Sigmoid colon (tissue), 7 donors: Measurements from ENCODE around the gene KIRREL3. TPM values are rescaled to one million over a fixed set of nuclear protein-coding genes. Genes with fewer than 3 reads are reported as not detected.

ENCODE experiments used
- DNase-seq: peaks from one replicate; pipeline ENCODE4 v3.0.0-alpha.2; 2019
- H3K27ac ChIP-seq, 4 donors: fragments of 200-600 bp; sonication (generic); one replicate each; pipeline ENCODE4 v1.5.1; 2016 to 2019; ENCODE audit warnings: mild to moderate bottlenecking in 1 of 4
- H3K27me3 ChIP-seq, 3 donors: fragments of 200-600 bp; sonication (generic); one replicate each; pipeline ENCODE4 v1.5.1; 2019; ENCODE audit warnings: mild to moderate bottlenecking in 1 of 3
- H3K36me3 ChIP-seq, 4 donors: fragments of 200-600 bp; sonication (generic); one replicate each; pipeline ENCODE4 v1.5.1; 2016 to 2019
- H3K4me1 ChIP-seq, 4 donors: fragments of 200-600 bp; sonication (generic); one replicate each; pipeline ENCODE4 v1.5.1; 2017 to 2019
- H3K4me3 ChIP-seq, 4 donors: fragments of 200-600 bp; sonication (generic); one replicate each; pipeline ENCODE4 v1.5.1; 2017 to 2019; ENCODE audit warnings: mild to moderate bottlenecking in 2 of 4, moderate library complexity in 1 of 4
- H3K9me3 ChIP-seq, 4 donors: fragments of 200-600 bp in 3 of 4; sonication (generic) in 3 of 4; one replicate each; pipeline versions ENCODE4 v1.5.1 to v1.6.1; 2013 to 2019
- EP300 ChIP-seq, 4 donors: sonication (generic); formaldehyde crosslinking; IDR thresholded peaks; one replicate each; pipeline ENCODE4 v1.6.1; 2017; ENCODE audit warnings: antibody characterized with exemption in 4 of 4
- POLR2A ChIP-seq, 2 donors: fragments of 450-650 bp; IDR thresholded peaks; one replicate each; pipeline ENCODE4 v1.6.1; 2016; ENCODE audit warnings: antibody characterized with exemption in 2 of 2, mild to moderate bottlenecking in 2 of 2, moderate library complexity in 2 of 2
- POLR2AphosphoS5 ChIP-seq, 4 donors: sonication (generic); formaldehyde crosslinking; IDR thresholded peaks; one replicate each; pipeline ENCODE4 v1.6.1; 2017; ENCODE audit warnings: antibody characterized with exemption in 4 of 4
- WGBS, 2 donors: extraction: QIAGEN DNeasy Blood & Tissue Kit; methylation state at CpG; one replicate each; pipeline ENCODE4 v1.1.7; 2013; 5-methylcytosine and 5-hydroxymethylcytosine counted together
- intact Hi-C: fragments of 100-400 bp; cut with DNase I; formaldehyde crosslinking; loops from one replicate; pipeline ENCODE4 v1.15.1; 2023
- polyA plus RNA-seq, 3 donors: library from polyadenylated mRNA; stranded (reverse); fragments of 200-250 nt; gene quantifications; one replicate each; pipeline ENCODE4 v1.2.3, GENCODE V29; 2013
- total RNA-seq, 4 donors: library from RNA; depleted of rRNA; stranded (reverse); fragments of >200 nt; gene quantifications; one replicate each; pipeline ENCODE4 v1.1.0, GENCODE V29; 2016
- TF ChIP-seq, protein P1 (sequence below), 4 experiments: fragments of 450-650 bp in 3 of 4; fragments of 200-600 bp in 1 of 4; IDR thresholded peaks; one replicate each; pipeline ENCODE4 v1.5.1; 2016 to 2019; ENCODE audit warnings: antibody characterized with exemption in 4 of 4, mild to moderate bottlenecking in 3 of 4, moderate library complexity in 2 of 4
- donor health status: healthy with polysubstance abuse.
- donor health status: Bipolar disorder and iron deficiency.
- donor health status: healthy.

KIRREL3 gene
- total and polyA plus RNA-seq, 7 donors = under 0.01 to 3.3 (median 1.0) TPM

DNA sequence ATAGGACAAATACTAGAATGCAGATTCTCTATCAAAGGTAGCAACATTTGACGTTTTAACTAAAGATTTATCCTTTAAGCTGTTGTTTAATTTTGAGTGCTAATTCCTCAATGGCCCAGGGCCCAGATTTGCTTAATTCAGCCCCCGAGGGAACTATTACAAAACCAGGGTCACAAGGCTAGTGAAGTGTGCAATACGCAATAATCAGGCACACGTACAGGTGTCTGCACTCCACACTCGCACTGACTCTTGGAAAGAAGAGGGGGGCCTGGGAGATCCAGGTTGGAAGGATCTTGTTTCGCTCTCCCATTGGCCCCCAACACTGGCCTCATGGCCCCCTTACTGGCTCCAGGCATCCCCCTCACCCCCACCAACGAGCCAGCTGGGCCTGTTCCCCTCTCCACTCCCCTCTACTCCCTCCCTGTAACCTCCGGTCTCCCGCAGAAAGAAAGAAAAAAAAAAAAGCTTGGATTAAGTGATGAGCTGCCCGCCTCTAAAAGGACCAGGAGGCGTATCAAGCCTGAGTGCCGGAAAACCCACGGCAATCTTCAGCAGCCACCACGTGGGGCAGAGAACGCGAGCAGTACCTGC lies 2.2 kb upstream of the KIRREL3 start:
- no peaks in the 10 kb centered on the region for H3K9me3 ChIP-seq
- H3K4me3 ChIP-seq = peak overlapping the region in 3 of 4 donors; percentile 24 to 27 (median 26)
- TF ChIP-seq, protein P1, sequence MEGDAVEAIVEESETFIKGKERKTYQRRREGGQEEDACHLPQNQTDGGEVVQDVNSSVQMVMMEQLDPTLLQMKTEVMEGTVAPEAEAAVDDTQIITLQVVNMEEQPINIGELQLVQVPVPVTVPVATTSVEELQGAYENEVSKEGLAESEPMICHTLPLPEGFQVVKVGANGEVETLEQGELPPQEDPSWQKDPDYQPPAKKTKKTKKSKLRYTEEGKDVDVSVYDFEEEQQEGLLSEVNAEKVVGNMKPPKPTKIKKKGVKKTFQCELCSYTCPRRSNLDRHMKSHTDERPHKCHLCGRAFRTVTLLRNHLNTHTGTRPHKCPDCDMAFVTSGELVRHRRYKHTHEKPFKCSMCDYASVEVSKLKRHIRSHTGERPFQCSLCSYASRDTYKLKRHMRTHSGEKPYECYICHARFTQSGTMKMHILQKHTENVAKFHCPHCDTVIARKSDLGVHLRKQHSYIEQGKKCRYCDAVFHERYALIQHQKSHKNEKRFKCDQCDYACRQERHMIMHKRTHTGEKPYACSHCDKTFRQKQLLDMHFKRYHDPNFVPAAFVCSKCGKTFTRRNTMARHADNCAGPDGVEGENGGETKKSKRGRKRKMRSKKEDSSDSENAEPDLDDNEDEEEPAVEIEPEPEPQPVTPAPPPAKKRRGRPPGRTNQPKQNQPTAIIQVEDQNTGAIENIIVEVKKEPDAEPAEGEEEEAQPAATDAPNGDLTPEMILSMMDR (IDR thresholded peaks at IDR 0.05) = no peak
- no peak for TF ChIP-seq EP300 (IDR thresholded peaks at IDR 0.05)
- no peak for TF ChIP-seq POLR2A (IDR thresholded peaks at IDR 0.05)
- no peak for TF ChIP-seq POLR2AphosphoS5 (IDR thresholded peaks at IDR 0.05)
- 18 to 21% methylated on average over 16 of the region's 16 CpGs for WGBS, 2 donors
- intact Hi-C loops = no loop called here
- H3K36me3 ChIP-seq = no peaks in the 10 kb centered on the region
- H3K27ac ChIP-seq = no peak overlapping the region
- DNase-seq = no peak
- peaks cover 0 to 22% (median 10%) of the 10 kb centered on the region in 4 donors for H3K4me1 ChIP-seq
- peaks cover 16 to 87% (median 44%) of the 10 kb centered on the region in 3 donors for H3K27me3 ChIP-seq

DNA sequence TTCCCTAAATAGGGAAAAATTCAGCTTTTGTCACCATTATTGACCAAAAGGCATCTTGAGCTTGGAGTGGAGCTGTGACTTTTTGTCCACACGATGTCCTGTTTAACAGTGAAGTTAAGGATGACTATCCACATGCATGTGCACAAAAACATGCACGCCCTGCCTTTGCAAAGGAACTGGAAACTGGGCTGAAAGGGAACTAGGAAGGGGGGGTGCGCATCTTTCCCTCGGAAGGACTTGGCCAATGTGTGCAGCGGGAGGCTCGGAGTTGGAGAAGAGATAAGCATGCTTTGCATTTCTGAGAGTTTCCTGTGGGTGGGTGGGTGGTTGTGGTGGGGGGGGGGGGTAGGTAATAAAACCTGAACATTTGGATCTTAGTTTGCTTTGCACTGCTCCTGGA lies 411 bp upstream of the KIRREL3 start:
- H3K9me3 ChIP-seq = no peaks in the 10 kb centered on the region
- no peaks in the 10 kb centered on the region for H3K36me3 ChIP-seq
- intact Hi-C loops = no loop called here
- H3K27me3 ChIP-seq = peaks cover 20 to 98% (median 44%) of the 10 kb centered on the region in 3 donors
- peak overlapping the region in 3 of 4 donors; percentile 36 to 42 (median 39) for H3K4me3 ChIP-seq
- peaks cover 0 to 22% (median 10%) of the 10 kb centered on the region in 4 donors for H3K4me1 ChIP-seq
- no peak for DNase-seq
- H3K27ac ChIP-seq = no peak overlapping the region
- 7 to 9% methylated on average over 6 of the region's 6 CpGs for WGBS, 2 donors
- TF ChIP-seq EP300 (IDR thresholded peaks at IDR 0.05) = no peak
- no peak for TF ChIP-seq POLR2A (IDR thresholded peaks at IDR 0.05)
- TF ChIP-seq POLR2AphosphoS5 (IDR thresholded peaks at IDR 0.05) = no peak
- TF ChIP-seq, protein P1 (IDR thresholded peaks at IDR 0.05) = no peak

DNA sequence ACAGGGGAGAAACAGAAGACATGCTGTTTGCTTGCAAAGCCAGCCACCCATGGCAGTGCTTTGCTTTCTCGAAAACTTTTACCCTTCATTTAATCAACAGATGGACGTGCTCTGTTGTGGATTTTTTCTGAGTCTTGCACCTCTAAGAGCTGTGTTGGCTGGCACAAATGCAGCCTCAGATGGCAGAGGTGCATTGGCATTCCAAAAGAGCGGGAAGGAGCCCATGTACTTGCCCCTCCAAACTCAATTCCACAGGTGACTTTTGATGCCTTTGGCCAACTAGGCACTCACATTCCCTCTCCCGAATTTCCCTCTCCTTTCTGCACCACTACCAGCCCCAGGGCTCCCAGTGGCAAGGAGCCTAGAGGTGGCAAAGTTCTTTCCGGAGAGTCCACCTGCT lies 1.2 kb downstream of the KIRREL3 start:
- Histone ChIP-seq H3K27me3 (peaks cover 18 to 84% (median 38%) of the 10 kb centered on the region in 3 donors), H3K27ac (no peak overlapping the region), H3K4me3 (peak overlapping the region in 3 of 4 donors; percentile 36 to 42 (median 39)), H3K4me1 (peaks cover 0 to 22% (median 10%) of the 10 kb centered on the region in 4 donors), H3K36me3 (no peaks in the 10 kb centered on the region), H3K9me3 (no peaks in the 10 kb centered on the region)
- DNase-seq = no peak
- intact Hi-C loops = no loop called here
- TF ChIP-seq POLR2A (IDR thresholded peaks at IDR 0.05) = no peak
- TF ChIP-seq POLR2AphosphoS5 (IDR thresholded peaks at IDR 0.05) = no peak
- no peak for TF ChIP-seq EP300 (IDR thresholded peaks at IDR 0.05)
- TF ChIP-seq, protein P1 (IDR thresholded peaks at IDR 0.05) = no peak
- WGBS, 2 donors = 63 to 70% methylated on average over 5 of the region's 5 CpGs

DNA sequence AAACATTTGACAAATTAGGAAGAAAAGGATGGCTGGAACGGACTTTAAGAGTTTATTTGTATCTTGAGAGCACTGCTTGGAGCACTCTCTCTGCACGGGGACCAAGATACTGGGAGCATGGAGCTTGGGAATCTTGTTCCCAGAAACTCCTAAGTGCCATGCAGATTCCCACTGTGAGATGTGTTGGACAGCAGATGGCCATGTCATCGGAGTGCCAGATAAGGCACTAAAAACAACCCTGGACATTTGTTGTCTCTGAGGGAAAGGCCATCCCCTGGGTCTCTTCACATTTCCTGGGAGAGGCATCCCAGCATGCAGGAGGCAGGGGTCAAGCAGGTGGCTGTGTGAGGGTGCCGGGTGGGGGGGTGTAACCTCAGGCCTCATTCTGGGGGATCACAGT lies 2.9 kb downstream of the KIRREL3 start:
- no peak for TF ChIP-seq POLR2A (IDR thresholded peaks at IDR 0.05)
- no peak for TF ChIP-seq EP300 (IDR thresholded peaks at IDR 0.05)
- TF ChIP-seq, protein P1 (IDR thresholded peaks at IDR 0.05) = no peak
- no peak for TF ChIP-seq POLR2AphosphoS5 (IDR thresholded peaks at IDR 0.05)
- Histone ChIP-seq H3K9me3 (no peaks in the 10 kb centered on the region), H3K4me1 (peaks cover 0 to 11% (median 5%) of the 10 kb centered on the region in 4 donors), H3K36me3 (no peaks in the 10 kb centered on the region), H3K27me3 (peaks cover 9 to 66% (median 21%) of the 10 kb centered on the region in 3 donors), H3K27ac (no peak overlapping the region), H3K4me3 (no peak overlapping the region)
- DNase-seq = no peak
- intact Hi-C loops = no loop called here
- WGBS, 2 donors = 73 to 77% methylated on average over 4 of the region's 4 CpGs
